Smooth muscle cell (in vitro differentiated cells): ENCODE measurements around the gene SLC48A1. TPM values are rescaled to one million over a fixed set of nuclear protein-coding genes. Genes with fewer than 3 reads are reported as not detected.

Source experiments
- DNase-seq: peaks from one replicate; lab custom pipeline; 2025; ENCODE audit not compliant: unreplicated experiment; lab: John Stamatoyannopoulos, UW
- H2AFZ ChIP-seq: fragments of 200-600 bp; sonication (generic); 2 replicates; pipeline ENCODE4 v1.6.0; 2016; ENCODE audit warnings: antibody characterized with exemption, low read depth, mild to moderate bottlenecking
- H3F3A ChIP-seq: fragments of 200-600 bp; sonication (generic); 2 replicates; pipeline ENCODE4 v1.6.0; 2017; ENCODE audit warnings: antibody characterized with exemption, low read depth
- H3K27ac ChIP-seq: fragments of 200-600 bp; sonication (generic); 2 replicates; pipeline ENCODE4 v1.5.1; 2016; ENCODE audit warnings: low read depth, mild to moderate bottlenecking
- H3K27me3 ChIP-seq: fragments of 200-600 bp; sonication (generic); 2 replicates; pipeline ENCODE4 v1.6.1; 2016; ENCODE audit warnings: low read depth, mild to moderate bottlenecking
- H3K36me3 ChIP-seq: fragments of 200-600 bp; sonication (generic); 2 replicates; pipeline ENCODE4 v1.5.1; 2016; ENCODE audit warnings: low read depth
- H3K4me1 ChIP-seq: fragments of 200-600 bp; sonication (generic); 2 replicates; pipeline ENCODE4 v1.5.1; 2016; ENCODE audit warnings: low read depth
- H3K4me2 ChIP-seq: fragments of 200-600 bp; sonication (generic); 2 replicates; pipeline ENCODE4 v1.6.0; 2016; ENCODE audit warnings: mild to moderate bottlenecking
- H3K4me3 ChIP-seq: fragments of 200-600 bp; sonication (generic); 2 replicates; pipeline ENCODE4 v1.5.1; 2016; ENCODE audit warnings: mild to moderate bottlenecking
- H3K79me2 ChIP-seq: fragments of 200-600 bp; sonication (generic); 2 replicates; pipeline ENCODE4 v1.6.0; 2016; ENCODE audit warnings: low read depth, mild to moderate bottlenecking
- H3K9ac ChIP-seq: fragments of 200-600 bp; sonication (generic); 2 replicates; pipeline ENCODE4 v1.6.0; 2016; ENCODE audit warnings: low read depth
- H3K9me3 ChIP-seq: fragments of 200-600 bp; sonication (generic); replicated peaks from 2 replicates; pipeline ENCODE4 v1.5.1; 2016; ENCODE audit warnings: low read depth
- H4K20me1 ChIP-seq: fragments of 200-600 bp; sonication (generic); 2 replicates; pipeline ENCODE4 v1.6.0; 2016; ENCODE audit warnings: low read depth
- CTCF ChIP-seq: fragments of 200-600 bp; sonication (generic); IDR thresholded peaks from 2 replicates; pipeline ENCODE4 v1.5.1; 2017; ENCODE audit warnings: borderline replicate concordance, mild to moderate bottlenecking, antibody characterized with exemption; ENCODE audit not compliant: insufficient read depth, poor library complexity, severe bottlenecking
- WGBS: methylation state at CpG from one replicate; pipeline ENCODE4 v1.1.7; 2016; ENCODE audit warnings: low lambda C conversion rate; 5-methylcytosine and 5-hydroxymethylcytosine counted together
- polyA plus RNA-seq: library from polyadenylated mRNA; unstranded; fragments of >200 nt; fragmentation: Nextera tagmentation; extraction: Ambion mirVana; gene quantifications from 2 replicates; pipeline ENCODE4 v1.2.1, GENCODE V29; 2016
- total RNA-seq: library from RNA; depleted of rRNA; stranded (reverse); fragments of >200 nt; gene quantifications from 2 replicates; pipeline ENCODE4 v1.2.3, GENCODE V29; 2014

SLC48A1 gene
- total and polyA plus RNA-seq, 2 experiments from 2014 or later, result 6.2 to 11.4 TPM

GRCh38 chr12:47763481-47764346 is 9.3 kb upstream of the SLC48A1 start:
- no peaks in the 10 kb centered on the region for H3K9me3 ChIP-seq
- H3K36me3 ChIP-seq, result no peaks in the 10 kb centered on the region
- H3K9ac ChIP-seq, result no peak overlapping the region
- peaks cover 4% of the 10 kb centered on the region for H3K4me1 ChIP-seq
- H3K4me3 ChIP-seq, result no peak overlapping the region
- H3K27me3 ChIP-seq, result no peaks in the 10 kb centered on the region
- no peaks in the 10 kb centered on the region for H4K20me1 ChIP-seq
- no peaks in the 10 kb centered on the region for H3K79me2 ChIP-seq
- DNase-seq, result no peak
- no peak overlapping the region for H3K27ac ChIP-seq
- 83% methylated on average over 8 of the region's 8 CpGs for WGBS
- no peak overlapping the region for H2AFZ ChIP-seq
- no peaks in the 10 kb centered on the region for H3F3A ChIP-seq
- H3K4me2 ChIP-seq, result no peak overlapping the region
- no peak for TF ChIP-seq CTCF

GRCh38 chr12:47766502-47767215 is 6.4 kb upstream of the SLC48A1 start:
- TF ChIP-seq CTCF, result no peak
- no peak overlapping the region for H3K4me3 ChIP-seq
- 74% methylated on average over 5 of the region's 5 CpGs for WGBS

GRCh38 chr12:47767216-47767724 is 5.8 kb upstream of the SLC48A1 start:
- H3K4me3 ChIP-seq, result no peak overlapping the region
- H3K79me2 ChIP-seq, result no peaks in the 10 kb centered on the region
- no peak overlapping the region for H2AFZ ChIP-seq
- WGBS, result 56% methylated on average over 4 of the region's 4 CpGs
- no peaks in the 10 kb centered on the region for H3K9me3 ChIP-seq
- no peaks in the 10 kb centered on the region for H3K27me3 ChIP-seq
- no peaks in the 10 kb centered on the region for H3F3A ChIP-seq
- H3K27ac ChIP-seq, result no peak overlapping the region
- H3K4me2 ChIP-seq, result no peak overlapping the region
- no peak overlapping the region for H3K9ac ChIP-seq
- peak; percentile 38 for TF ChIP-seq CTCF
- no peaks in the 10 kb centered on the region for H4K20me1 ChIP-seq
- H3K4me1 ChIP-seq, result peaks cover 4% of the 10 kb centered on the region
- no peaks in the 10 kb centered on the region for H3K36me3 ChIP-seq
- no peak for DNase-seq

More at GRCh38 chr12:47766502-47767215, 6.4 kb upstream of the SLC48A1 start:
- Histone ChIP-seq H3K36me3 (no peaks in the 10 kb centered on the region), H3K79me2 (no peaks in the 10 kb centered on the region), H3K27ac (no peak overlapping the region), H2AFZ (no peak overlapping the region), H3K27me3 (no peaks in the 10 kb centered on the region), H3K4me1 (peaks cover 4% of the 10 kb centered on the region), H3F3A (no peaks in the 10 kb centered on the region), H3K9me3 (no peaks in the 10 kb centered on the region), H3K9ac (no peak overlapping the region), H3K4me2 (no peak overlapping the region), H4K20me1 (no peaks in the 10 kb centered on the region)
- DNase-seq, result no peak
